Endothelial cell of umbilical vein (primary cell): ENCODE measurements around the gene FOXO1. TPM values are rescaled to one million over a fixed set of nuclear protein-coding genes. Genes with fewer than 3 reads are reported as not detected.

Experiments
- BruUV-seq: library from RNA; stranded (reverse); fragments of 400-500 nt; replicated peaks from 2 replicates; lab custom pipeline; 2021; lab: Mats Ljungman, UMichigan
- CTCF ChIA-PET: fragments of 300-600, 350-600 bp; sonication (Branson Sonifier 250); formaldehyde crosslinking; loops from one replicate; lab custom pipeline; 2021; ENCODE audit warnings: antibody characterized with exemption, inconsistent platforms; lab: Charles Lee
- POLR2A ChIA-PET: fragments of 300-600, 350-600 bp; sonication (Branson Sonifier 250); formaldehyde crosslinking; loops from one replicate; lab custom pipeline; 2021; ENCODE audit warnings: antibody characterized with exemption, inconsistent platforms; lab: Charles Lee
- DNase-seq: peaks from one replicate; pipeline ENCODE4 v3.0.0-alpha.2; 2011; ENCODE audit warnings: low read depth, low spot score
- FAIRE-seq: peaks from 2 replicates; lab custom pipeline; 2011; peaks lifted over from hg19 to GRCh38; lab: Jason Lieb, UNC
- H2AFZ ChIP-seq: 2 replicates; pipeline ENCODE4 v1.6.0; 2012; ENCODE audit warnings: low read depth, low read length, control low read depth, inconsistent platforms
- H3K27ac ChIP-seq: 2 replicates; pipeline ENCODE4 v1.5.1; 2011; ENCODE audit warnings: low read depth, mild to moderate bottlenecking, control low read depth, low read length, moderate library complexity; ENCODE audit not compliant: insufficient read depth
- H3K27me3 ChIP-seq, 2 experiments: 2 replicates each; pipeline versions ENCODE4 v1.6.0 to v1.6.1; 2011; ENCODE audit warnings: low read length in 2 of 2, mixed read lengths in 1 of 2; ENCODE audit not compliant: control insufficient read depth in 2 of 2, insufficient read depth in 2 of 2
- H3K36me3 ChIP-seq, 2 experiments: 2 replicates in 1 of 2; 3 replicates in 1 of 2; pipeline ENCODE4 v1.5.1; 2011; ENCODE audit warnings: low read length in 2 of 2, mild to moderate bottlenecking in 1 of 2, moderate library complexity in 1 of 2; ENCODE audit not compliant: control insufficient read depth in 2 of 2, insufficient read depth in 2 of 2; ENCODE audit errors: extremely low read depth in 1 of 2
- H3K4me1 ChIP-seq: 3 replicates; pipeline ENCODE4 v1.5.1; 2011; ENCODE audit warnings: mild to moderate bottlenecking, low read length; ENCODE audit not compliant: control insufficient read depth, insufficient read depth; ENCODE audit errors: extremely low read depth
- H3K4me2 ChIP-seq: 2 replicates; pipeline ENCODE4 v1.6.1; 2011; ENCODE audit warnings: low read length, control low read depth, mixed read lengths; ENCODE audit not compliant: insufficient read depth
- H3K4me3 ChIP-seq, 3 experiments: fragments of 200-600 bp in 1 of 3; sonication (generic), shearing (Covaris generic) in 1 of 3; replicated peaks in 1 of 3; 2 replicates each; pipeline ENCODE4 v1.5.1; 2011 to 2016; ENCODE audit warnings: control low read depth in 3 of 3, low read length in 3 of 3, mild to moderate bottlenecking in 2 of 3, inconsistent platforms in 1 of 3, low read depth in 1 of 3, moderate library complexity in 1 of 3; ENCODE audit not compliant: insufficient read depth in 1 of 3
- H3K79me2 ChIP-seq: 2 replicates; pipeline ENCODE4 v1.6.0; 2012; ENCODE audit warnings: low read length, inconsistent platforms; ENCODE audit not compliant: control insufficient read depth, insufficient read depth
- H3K9ac ChIP-seq: replicated peaks from 2 replicates; pipeline ENCODE3; 2011; ENCODE audit warnings: low read length, control low read depth; ENCODE audit not compliant: insufficient read depth; ENCODE audit errors: extremely low read depth
- H3K9me1 ChIP-seq: replicated peaks from 3 replicates; pipeline ENCODE4 v1.6.0; 2011; ENCODE audit warnings: mild to moderate bottlenecking, low read length; ENCODE audit not compliant: control insufficient read depth, insufficient read depth; ENCODE audit errors: extremely low read depth
- H3K9me3 ChIP-seq: replicated peaks from 2 replicates; pipeline ENCODE4 v1.5.1; 2012; ENCODE audit warnings: low read length, inconsistent platforms; ENCODE audit not compliant: control insufficient read depth, insufficient read depth
- H4K20me1 ChIP-seq: replicated peaks from 2 replicates; pipeline ENCODE3; 2011; ENCODE audit warnings: mild to moderate bottlenecking, low read length; ENCODE audit not compliant: control insufficient read depth, insufficient read depth; ENCODE audit errors: extremely low read depth
- EZH2 ChIP-seq: IDR thresholded peaks from 2 replicates; pipeline ENCODE4 v1.6.1; 2012; ENCODE audit warnings: borderline replicate concordance, low read depth, mild to moderate bottlenecking, moderate library complexity, low read length, inconsistent platforms; ENCODE audit not compliant: severe bottlenecking
- FOS ChIP-seq: IDR thresholded peaks from 2 replicates; pipeline ENCODE4 v1.6.1; 2011; ENCODE audit warnings: mild to moderate bottlenecking, low read length, moderate library complexity, borderline replicate concordance; ENCODE audit not compliant: insufficient read depth
- GATA2 ChIP-seq: IDR thresholded peaks from 2 replicates; pipeline ENCODE4 v1.7.0; 2011; ENCODE audit warnings: low read depth, mild to moderate bottlenecking, moderate library complexity, mixed read lengths, low read length; ENCODE audit not compliant: insufficient read length, insufficient read depth
- JUN ChIP-seq: IDR thresholded peaks from 2 replicates; pipeline ENCODE4 v1.6.1; 2011; ENCODE audit warnings: borderline replicate concordance, low read depth; ENCODE audit not compliant: insufficient read length, insufficient read depth
- MYC ChIP-seq: IDR thresholded peaks from one replicate; pipeline ENCODE4 v1.6.1; 2011; ENCODE audit warnings: mild to moderate bottlenecking, low read depth, low read length
- POLR2A ChIP-seq: IDR thresholded peaks from 2 replicates; pipeline ENCODE4 v1.6.1; 2012; ENCODE audit warnings: low read depth, mild to moderate bottlenecking, control low read depth, low read length
- POLR2AphosphoS5 ChIP-seq: IDR thresholded peaks from 2 replicates; pipeline ENCODE4 v1.6.1; 2012; ENCODE audit warnings: low read depth, mild to moderate bottlenecking, control low read depth, low read length, moderate library complexity; ENCODE audit not compliant: insufficient read depth
- dilution Hi-C: fragments of 300-500 bp; cut with MboI; formaldehyde crosslinking; loops from one replicate; pipeline ENCODE4 v1.15.0; 2019; ENCODE audit warnings: low sequenced_read_pairs; ENCODE audit not compliant: extremely low pct_ligation_motif_present
- intact Hi-C: fragments of 100-400 bp; cut with micrococcal nuclease; formaldehyde crosslinking; loops from one replicate; pipeline ENCODE4 v1.10.0; 2022
- polyA plus RNA-seq, 4 experiments: library from polyadenylated mRNA; depleted of rRNA in 3 of 4; stranded (reverse) in 3 of 4; unstranded in 1 of 4; fragments of >200 nt; gene quantifications; 2 replicates each; pipeline versions ENCODE4 v1.2.1 to v1.2.3, GENCODE V29; 2011 to 2012; ENCODE audit warnings: missing spikeins in 1 of 4
- total RNA-seq: library from RNA; stranded (reverse); gene quantifications from 2 replicates; pipeline ENCODE4 v1.2.3, GENCODE V29; 2021
- TF ChIP-seq, protein P1 (sequence below), 2 donors: IDR thresholded peaks; 1 replicate in 1 of 2; 2 replicates in 1 of 2; pipeline ENCODE4 v1.5.1; 2011; ENCODE audit warnings: low read length in 2 of 2, mild to moderate bottlenecking in 2 of 2, moderate library complexity in 2 of 2, control low read depth in 1 of 2, inconsistent platforms in 1 of 2, low read depth in 1 of 2; ENCODE audit not compliant: insufficient read depth in 1 of 2; ENCODE audit errors: extremely low read depth in 1 of 2
- TF ChIP-seq, protein P2 (sequence below): IDR thresholded peaks from 2 replicates; pipeline ENCODE4 v1.6.1; 2011; ENCODE audit not compliant: insufficient read depth, insufficient read length

The FOXO1 gene
- total and polyA plus RNA-seq, 2 donors (not counting 3 experiments of a cell fraction or from before 2014, with no cell fraction given), result 44.7 to 48.5 TPM

DNA sequence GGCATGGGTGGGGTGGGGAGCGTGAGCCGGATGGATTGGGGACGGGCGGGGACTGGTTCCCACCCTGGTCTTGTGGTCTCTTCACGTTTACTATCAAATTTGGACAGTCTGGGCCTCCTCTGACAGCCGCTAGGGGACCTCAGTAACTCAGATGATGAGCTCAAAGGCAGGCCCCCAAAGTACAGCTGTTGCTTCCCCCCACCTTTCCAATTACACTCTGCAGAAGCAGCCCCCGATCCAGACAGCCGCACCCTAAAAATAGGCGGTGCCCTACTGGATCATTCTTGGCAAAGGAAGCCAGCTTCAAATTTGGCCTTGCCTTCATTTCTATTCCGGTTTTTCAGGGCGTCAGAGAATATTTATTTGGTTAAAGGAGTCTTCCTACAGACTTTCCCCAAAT is 1.9 kb upstream of the FOXO1 start:
- TF ChIP-seq, protein P1, sequence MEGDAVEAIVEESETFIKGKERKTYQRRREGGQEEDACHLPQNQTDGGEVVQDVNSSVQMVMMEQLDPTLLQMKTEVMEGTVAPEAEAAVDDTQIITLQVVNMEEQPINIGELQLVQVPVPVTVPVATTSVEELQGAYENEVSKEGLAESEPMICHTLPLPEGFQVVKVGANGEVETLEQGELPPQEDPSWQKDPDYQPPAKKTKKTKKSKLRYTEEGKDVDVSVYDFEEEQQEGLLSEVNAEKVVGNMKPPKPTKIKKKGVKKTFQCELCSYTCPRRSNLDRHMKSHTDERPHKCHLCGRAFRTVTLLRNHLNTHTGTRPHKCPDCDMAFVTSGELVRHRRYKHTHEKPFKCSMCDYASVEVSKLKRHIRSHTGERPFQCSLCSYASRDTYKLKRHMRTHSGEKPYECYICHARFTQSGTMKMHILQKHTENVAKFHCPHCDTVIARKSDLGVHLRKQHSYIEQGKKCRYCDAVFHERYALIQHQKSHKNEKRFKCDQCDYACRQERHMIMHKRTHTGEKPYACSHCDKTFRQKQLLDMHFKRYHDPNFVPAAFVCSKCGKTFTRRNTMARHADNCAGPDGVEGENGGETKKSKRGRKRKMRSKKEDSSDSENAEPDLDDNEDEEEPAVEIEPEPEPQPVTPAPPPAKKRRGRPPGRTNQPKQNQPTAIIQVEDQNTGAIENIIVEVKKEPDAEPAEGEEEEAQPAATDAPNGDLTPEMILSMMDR (IDR thresholded peaks at IDR 0.05; ENCODE audit: extremely low read depth in 1 of 2, insufficient read depth in 1 of 2, low read depth in 1 of 2, low read length in 2 of 2), result peak; percentile 39 to 61
- no peak for TF ChIP-seq POLR2AphosphoS5
- H3K36me3 ChIP-seq, result no peaks in the 10 kb centered on the region
- H3K9me1 ChIP-seq, result no peaks in the 10 kb centered on the region
- POLR2A ChIA-PET, result interaction anchor here (0.9 to 1.5 kb wide), 2 partner anchors 13 to 128 kb away, joined by 4 read pairs; no protein-coding TSS in a partner anchor
- CTCF ChIA-PET, result interaction anchor here (0.9 to 2.4 kb wide), 23 partner anchors 9 to 886 kb away, joined by 3 to 30 read pairs (median 4); no protein-coding TSS in a partner anchor
- H3K4me2 ChIP-seq, result no peak overlapping the region
- dilution Hi-C loops (no loop called here), intact Hi-C loops (loop anchor here (5.0 kb wide), 3 partner anchors 586 to 881 kb away; no protein-coding TSS in a partner anchor)
- H3K4me1 ChIP-seq, result peaks cover 25% of the 10 kb centered on the region
- no peak for FAIRE-seq
- peaks cover 28% of the 10 kb centered on the region for H3K79me2 ChIP-seq
- no peak overlapping the region for H3K27ac ChIP-seq
- no peak overlapping the region for H3K4me3 ChIP-seq
- DNase-seq, result peak; percentile 45
- H2AFZ ChIP-seq, result no peak overlapping the region
- H3K9ac ChIP-seq, result no peak overlapping the region
- no peaks in the 10 kb centered on the region for H3K9me3 ChIP-seq
- BruUV-seq, result no TSS peak
- no peaks in the 10 kb centered on the region for H4K20me1 ChIP-seq
- H3K27me3 ChIP-seq, result no peaks in the 10 kb centered on the region

DNA sequence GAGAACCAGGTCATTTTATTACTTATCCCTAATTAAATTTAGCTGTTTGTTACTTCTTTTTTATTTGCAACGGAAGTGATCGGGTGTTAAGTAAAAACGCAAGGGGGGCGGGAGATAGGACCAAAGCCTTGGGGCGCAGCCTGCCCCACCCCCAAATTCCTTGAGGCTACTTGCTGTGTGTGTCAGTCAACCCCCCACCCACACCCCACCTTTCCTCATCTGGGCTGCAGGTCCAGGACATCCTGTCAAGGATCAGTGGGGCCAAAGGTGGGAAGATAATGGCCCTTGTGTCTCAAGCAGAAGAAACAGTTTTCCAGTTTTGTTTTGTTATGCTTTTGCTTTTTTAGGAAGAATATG is 1.2 kb upstream of the FOXO1 start:
- no peak for FAIRE-seq
- TSS peak; percentile 5 for BruUV-seq
- Histone ChIP-seq H2AFZ (no peak overlapping the region), H3K4me2 (peak overlapping the region; percentile 76), H3K4me1 (peaks cover 26% of the 10 kb centered on the region), H4K20me1 (no peaks in the 10 kb centered on the region), H3K36me3 (no peaks in the 10 kb centered on the region), H3K9ac (peak overlapping the region; percentile 75), H3K4me3 (peak overlapping the region; percentile 55 to 95 (median 86)), H3K79me2 (peaks cover 36% of the 10 kb centered on the region), H3K27me3 (no peaks in the 10 kb centered on the region), H3K9me1 (no peaks in the 10 kb centered on the region), H3K9me3 (no peaks in the 10 kb centered on the region), H3K27ac (peak overlapping the region; percentile 76)
- dilution Hi-C loops, result no loop called here
- intact Hi-C loops, result loop anchor here (2.0 to 5.0 kb wide), 4 partner anchors 585 to 880 kb away; no protein-coding TSS in a partner anchor
- DNase-seq, result peak; percentile 35
- CTCF ChIA-PET, result interaction anchor here (1.0 to 2.4 kb wide), 9 partner anchors 14 to 885 kb away, joined by 3 to 30 read pairs (median 6); no protein-coding TSS in a partner anchor
- TF ChIP-seq FOS (no peak), EZH2 (no peak), POLR2AphosphoS5 (no peak), JUN (no peak), GATA2 (no peak), POLR2A (no peak), MYC (no peak)
- TF ChIP-seq, protein P1 (IDR thresholded peaks at IDR 0.05; ENCODE audit: extremely low read depth in 1 of 2, insufficient read depth in 1 of 2, low read depth in 1 of 2, low read length in 2 of 2), result no peak
- TF ChIP-seq, protein P2, sequence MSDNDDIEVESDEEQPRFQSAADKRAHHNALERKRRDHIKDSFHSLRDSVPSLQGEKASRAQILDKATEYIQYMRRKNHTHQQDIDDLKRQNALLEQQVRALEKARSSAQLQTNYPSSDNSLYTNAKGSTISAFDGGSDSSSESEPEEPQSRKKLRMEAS, result no peak
- POLR2A ChIA-PET, result interaction anchor here (1.5 kb wide), 1 partner anchor 14 kb away, joined by 4 read pairs; no protein-coding TSS in a partner anchor
